22Rv1 (cell line): ENCODE results near the gene C2orf78.
"Not testable (repeated sequence)": the region's sequence is repeated elsewhere in the genome, so short reads cannot be mapped to it uniquely, and the experiment has no call there.

ENCODE experiments used
- H3K27ac ChIP-seq: fragments of 450-650 bp; 2 replicates; pipeline ENCODE4 v1.5.1; 2017
- CTCF ChIP-seq: fragments of 450-650 bp; IDR thresholded peaks from 2 replicates; pipeline ENCODE4 v1.5.1; 2017; ENCODE audit warnings: mild to moderate bottlenecking
- ZFX ChIP-seq: fragments of 450-650 bp; IDR thresholded peaks from 2 replicates; pipeline ENCODE4 v1.6.1; 2017; ENCODE audit warnings: antibody characterized with exemption, borderline replicate concordance

The C2orf78 gene

DNA sequence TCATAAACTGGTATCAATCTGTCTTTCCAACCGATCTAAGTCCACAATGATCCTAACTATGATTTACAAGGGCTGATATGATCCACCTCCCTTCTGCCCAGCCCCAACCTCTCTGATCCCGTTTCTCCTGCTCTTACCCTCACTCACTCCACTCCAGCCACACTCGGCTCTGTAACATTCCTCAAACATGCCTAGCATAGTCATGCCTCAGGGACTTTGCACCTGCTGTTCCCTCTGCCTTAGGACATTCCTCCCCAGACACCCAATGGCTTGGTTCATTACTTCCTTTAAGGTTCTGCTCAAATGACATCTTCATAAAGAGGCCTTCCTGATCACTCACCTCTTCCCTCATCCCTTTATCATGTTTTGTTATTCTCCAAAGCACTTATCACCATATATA, 13.3 kb upstream of the C2orf78 start:
- H3K27ac ChIP-seq, result no peak overlapping the region
- TF ChIP-seq ZFX (no peak), CTCF (no peak)

- no peak overlapping the region for H3K27ac ChIP-seq
- TF ChIP-seq CTCF (no peak), ZFX (no peak)
Measured at GRCh38 chr2:73772819-73773218, 11.2 kb upstream of the C2orf78 start.

GRCh38 chr2:73776381-73776780, 7.6 kb upstream of the C2orf78 start:
- TF ChIP-seq ZFX, result no peak
- no peak for TF ChIP-seq CTCF
- H3K27ac ChIP-seq, result no peak overlapping the region

GRCh38 chr2:73776869-73777519, 7.0 kb upstream of the C2orf78 start:
- TF ChIP-seq CTCF, result no peak
- TF ChIP-seq ZFX, result no peak
- no peak overlapping the region for H3K27ac ChIP-seq

DNA sequence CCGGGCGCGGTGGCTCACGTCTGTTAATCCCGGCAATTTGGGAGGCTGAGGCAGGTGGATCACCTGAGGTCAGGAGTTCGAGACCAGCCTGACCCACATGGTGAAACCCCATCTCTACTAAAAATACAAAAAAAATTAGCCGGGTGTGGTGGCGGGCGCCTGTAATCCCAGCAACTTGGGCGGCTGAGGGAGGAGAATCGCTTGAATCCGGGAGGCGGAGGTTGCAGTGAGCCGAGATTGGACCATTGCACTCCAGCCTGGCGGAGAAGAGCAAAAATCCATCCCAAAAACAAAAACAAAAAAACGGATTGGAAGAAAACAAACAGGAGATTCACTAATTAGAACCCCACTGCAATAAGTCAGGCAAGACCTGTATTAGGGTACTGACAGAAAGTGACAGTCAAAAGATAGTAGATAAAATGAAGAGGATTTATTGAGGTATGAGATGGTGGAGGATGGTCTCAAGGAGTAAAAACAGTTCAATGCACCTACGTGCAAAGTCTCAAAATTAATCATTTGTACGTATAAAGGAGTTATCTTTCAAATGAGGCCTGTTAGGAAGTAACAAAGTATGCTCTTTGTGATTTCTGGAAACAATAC, 5.0 kb upstream of the C2orf78 start:
- H3K27ac ChIP-seq, result 0 out of 2 replicates have a peak overlapping the region, but pooled peaks have one; percentile 56

DNA sequence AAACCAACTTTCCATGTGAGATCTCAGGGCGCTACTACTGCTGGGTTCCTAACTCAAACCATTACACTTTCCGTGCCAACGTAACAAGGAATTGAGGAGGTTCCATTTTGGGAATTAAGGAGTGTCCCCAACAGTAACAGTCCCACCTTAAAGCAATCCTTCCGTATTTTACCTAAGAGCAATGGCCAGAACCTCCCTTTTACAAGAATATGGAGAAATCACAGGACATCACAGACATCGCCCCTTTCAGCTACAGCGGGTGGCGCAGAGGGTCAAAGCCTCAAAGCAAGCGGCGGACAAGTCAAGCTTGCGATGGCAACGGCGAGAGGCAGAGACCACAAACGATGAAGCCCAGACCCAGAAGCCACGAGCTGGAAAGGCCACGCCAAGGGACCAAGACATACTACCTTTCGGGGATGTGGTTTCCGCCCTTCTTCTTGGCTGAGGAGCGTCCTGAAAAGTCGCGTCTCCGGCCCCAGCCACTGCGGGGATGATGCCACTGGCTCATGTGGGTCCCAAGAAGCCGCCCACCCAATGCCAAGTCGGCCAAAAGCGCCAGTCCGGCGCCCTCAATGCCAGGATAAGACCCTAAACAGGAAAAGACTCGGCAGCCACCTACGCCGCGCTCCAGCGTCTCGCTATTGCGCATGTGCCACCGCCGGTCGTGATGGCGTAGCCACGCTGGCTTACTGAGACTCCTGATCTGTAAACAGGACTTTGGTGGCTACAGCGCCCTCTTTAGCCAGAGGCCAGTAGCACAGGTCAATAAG, 4.3 kb upstream of the C2orf78 start, which contains the start of gene DUSP11:
DUSP11 (minus strand) TSS at position 637 of the 770 bp plus-strand sequence; CDS start at position 508, 129 bp downstream.
- H3K27ac ChIP-seq, result peak within 1 kb of the TSS; percentile 56; the same call in 1 of the 2 replicates
- TF ChIP-seq CTCF (peak; percentile 94), ZFX (no peak)

- peak; percentile 64 for TF ChIP-seq CTCF
- TF ChIP-seq ZFX, result no peak
- no peak overlapping the region for H3K27ac ChIP-seq
Measured at GRCh38 chr2:73780237-73780582, 3.8 kb upstream of the C2orf78 start.

DNA sequence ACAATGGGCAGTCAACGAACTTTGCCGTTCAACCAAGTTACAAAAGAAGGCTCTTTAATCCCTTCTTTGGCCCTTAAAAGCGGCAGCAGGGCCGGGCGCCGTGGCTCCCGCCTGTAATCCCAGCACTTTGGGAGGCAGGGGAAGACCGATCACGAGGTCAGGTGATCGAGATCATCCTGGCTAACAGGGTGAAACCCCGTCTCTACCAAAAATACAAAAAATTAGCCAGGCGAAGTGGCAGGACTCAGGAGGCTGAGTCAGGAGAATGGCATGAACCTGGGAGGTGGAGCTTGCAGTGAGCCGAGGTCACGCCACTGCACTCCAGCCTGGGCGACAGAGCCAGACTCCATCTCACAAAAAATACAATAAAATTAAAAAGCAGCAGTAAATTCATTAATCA, 581 bp upstream of the C2orf78 start:
- not testable (repeated sequence) for H3K27ac ChIP-seq
